Measurements from ENCODE around the gene PSMD14.

Gene PSMD14

DNA sequence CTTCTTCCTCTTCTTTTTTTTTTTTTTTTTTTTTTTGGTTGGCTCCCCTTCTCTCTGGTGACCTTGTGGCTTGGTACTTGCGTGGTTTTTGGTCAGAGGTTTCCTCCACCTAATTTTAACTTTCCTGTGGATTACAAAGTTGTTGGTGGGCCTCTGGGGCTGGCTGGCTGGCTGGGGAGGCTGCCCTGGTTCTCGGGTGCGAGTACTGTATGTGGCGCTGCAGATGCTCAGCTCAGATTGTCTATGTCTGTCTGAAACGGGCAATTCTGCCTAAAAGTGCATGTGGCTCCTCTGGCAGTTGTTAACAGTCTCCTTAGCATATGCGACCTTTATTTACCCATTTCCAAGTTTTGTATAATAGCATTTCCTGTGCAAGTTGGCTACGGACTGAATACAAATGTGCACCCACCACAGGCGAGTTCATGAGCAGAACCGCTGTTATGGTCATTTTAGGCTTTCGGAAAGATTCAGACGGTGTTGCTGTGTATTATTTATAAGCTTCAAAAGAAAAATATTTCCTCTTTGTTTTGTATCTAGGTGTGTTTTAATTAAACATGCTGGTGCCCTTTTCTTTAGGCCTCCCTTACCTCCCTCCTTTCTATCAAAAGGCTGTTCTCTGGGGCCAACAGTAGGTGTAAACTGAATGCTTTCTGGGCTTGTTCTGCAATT is 112.3 kb downstream of the PSMD14 start:
- no peak for DNase-seq

DNA sequence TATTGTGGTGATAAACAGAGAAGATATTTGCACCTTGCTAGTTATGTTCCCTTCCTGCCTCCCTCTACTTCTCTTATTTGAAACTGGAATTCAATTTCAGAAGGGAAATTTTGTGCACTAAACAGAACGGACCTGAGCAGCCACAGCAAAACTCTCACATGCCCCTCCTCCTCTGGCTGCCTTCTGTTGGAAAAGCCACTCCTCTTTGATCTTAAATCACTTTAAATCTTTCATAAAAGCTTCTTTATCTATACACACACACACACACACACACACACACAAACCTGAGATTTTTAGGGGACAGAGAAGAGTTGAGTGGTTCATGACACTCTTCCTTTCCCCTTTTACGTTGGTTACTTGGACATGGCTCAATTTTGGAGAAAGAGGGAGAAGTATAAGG is 113.5 kb downstream of the PSMD14 start:
- DNase-seq = no peak

DNA sequence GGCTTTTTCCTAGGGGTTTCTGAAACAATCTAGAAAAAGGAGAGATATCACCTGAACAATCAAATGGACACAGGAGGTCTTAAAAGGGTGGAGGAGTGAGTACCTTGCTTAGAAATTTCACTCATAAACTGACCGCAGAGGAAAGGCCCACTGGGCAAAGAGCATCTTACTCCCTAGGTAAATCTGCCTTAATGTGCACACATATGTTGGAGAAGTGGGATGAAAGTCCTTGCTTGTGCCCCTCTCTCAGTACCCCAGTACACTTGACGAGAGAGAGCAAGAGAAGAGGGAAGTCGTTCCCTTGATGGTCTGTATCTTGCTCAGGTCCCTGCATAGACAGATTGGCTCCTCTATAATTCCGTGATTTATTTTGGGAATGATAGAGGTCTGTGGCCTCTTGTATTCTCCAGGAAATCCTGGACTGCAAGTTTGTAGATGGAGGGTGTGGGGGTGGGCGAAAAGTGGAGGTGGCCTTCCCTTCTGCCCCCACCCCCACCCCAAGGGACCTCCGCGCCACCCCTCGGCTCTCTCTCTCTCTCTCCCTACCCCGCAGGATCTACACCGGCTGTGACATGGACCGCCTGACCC is 114.7 kb downstream of the PSMD14 start:
- DNase-seq = no peak

DNA sequence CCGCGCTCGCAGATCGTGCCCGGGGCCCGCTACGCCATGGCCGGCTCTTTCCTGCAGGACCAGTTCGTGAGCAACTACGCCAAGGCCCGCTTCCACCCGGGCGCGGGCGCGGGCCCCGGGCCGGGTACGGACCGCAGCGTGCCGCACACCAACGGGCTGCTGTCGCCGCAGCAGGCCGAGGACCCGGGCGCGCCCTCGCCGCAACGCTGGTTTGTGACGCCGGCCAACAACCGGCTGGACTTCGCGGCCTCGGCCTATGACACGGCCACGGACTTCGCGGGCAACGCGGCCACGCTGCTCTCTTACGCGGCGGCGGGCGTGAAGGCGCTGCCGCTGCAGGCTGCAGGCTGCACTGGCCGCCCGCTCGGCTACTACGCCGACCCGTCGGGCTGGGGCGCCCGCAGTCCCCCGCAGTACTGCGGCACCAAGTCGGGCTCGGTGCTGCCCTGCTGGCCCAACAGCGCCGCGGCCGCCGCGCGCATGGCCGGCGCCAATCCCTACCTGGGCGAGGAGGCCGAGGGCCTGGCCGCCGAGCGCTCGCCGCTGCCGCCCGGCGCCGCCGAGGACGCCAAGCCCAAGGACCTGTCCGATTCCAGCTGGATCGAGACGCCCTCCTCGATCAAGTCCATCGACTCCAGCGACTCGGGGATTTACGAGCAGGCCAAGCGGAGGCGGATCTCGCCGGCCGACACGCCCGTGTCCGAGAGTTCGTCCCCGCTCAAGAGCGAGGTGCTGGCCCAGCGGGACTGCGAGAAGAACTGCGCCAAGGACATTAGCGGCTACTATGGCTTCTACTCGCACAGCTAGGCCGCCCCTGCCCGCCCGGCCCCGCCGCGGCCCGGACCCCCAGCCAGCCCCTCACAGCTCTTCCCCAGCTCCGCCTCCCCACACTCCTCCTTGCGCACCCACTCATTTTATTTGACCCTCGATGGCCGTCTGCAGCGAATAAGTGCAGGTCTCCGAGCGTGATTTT is 115.5 kb downstream of the PSMD14 start:
- no peak for DNase-seq

DNA sequence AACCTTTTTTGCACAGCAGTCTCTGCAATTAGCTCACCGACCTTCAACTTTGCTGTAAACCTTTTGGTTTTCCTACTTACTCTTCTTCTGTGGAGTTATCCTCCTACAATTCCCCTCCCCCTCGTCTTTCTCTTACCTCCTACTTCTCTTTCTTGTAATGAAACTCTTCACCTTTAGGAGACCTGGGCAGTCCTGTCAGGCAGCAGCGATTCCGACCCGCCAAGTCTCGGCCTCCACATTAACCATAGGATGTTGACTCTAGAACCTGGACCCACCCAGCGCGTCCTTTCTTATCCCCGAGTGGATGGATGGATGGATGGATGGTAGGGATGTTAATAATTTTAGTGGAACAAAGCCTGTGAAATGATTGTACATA is 116.2 kb downstream of the PSMD14 start:
- no peak for DNase-seq

DNA sequence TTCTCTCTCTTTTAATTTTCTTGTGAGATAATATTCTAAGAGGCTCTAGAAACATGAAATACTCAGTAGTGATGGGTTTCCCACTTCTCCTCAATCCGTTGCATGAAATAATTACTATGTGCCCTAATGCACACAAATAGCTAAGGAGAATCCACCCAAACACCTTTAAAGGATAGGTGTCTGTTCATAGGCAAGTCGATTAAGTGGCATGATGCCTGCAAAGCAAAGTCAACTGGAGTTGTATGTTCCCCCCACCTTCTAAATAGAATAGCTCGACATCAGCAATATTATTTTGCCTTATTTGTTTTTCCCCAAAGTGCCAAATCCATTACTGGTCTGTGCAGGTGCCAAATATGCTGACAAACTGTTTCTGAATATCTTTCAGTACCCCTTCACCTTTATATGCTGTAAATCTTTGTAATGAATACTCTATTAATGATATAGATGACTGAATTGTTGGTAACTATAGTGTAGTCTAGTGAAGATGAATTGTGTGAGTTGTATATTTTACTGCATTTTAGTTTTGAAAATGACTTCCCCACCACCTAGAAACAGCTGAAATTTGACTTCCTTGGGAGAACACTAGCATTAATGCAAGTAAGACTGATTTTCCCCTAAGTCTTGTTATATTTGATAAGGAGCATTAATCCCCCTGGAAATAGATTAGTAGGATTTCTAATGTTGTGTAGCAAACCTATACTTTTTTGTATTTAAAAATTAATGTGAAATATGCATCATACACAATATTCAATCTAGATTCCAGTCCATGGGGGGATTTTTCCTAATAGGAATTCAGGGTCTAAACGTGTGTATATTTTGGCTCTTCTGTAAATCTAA is 116.9 kb downstream of the PSMD14 start:
- DNase-seq = no peak

DNA sequence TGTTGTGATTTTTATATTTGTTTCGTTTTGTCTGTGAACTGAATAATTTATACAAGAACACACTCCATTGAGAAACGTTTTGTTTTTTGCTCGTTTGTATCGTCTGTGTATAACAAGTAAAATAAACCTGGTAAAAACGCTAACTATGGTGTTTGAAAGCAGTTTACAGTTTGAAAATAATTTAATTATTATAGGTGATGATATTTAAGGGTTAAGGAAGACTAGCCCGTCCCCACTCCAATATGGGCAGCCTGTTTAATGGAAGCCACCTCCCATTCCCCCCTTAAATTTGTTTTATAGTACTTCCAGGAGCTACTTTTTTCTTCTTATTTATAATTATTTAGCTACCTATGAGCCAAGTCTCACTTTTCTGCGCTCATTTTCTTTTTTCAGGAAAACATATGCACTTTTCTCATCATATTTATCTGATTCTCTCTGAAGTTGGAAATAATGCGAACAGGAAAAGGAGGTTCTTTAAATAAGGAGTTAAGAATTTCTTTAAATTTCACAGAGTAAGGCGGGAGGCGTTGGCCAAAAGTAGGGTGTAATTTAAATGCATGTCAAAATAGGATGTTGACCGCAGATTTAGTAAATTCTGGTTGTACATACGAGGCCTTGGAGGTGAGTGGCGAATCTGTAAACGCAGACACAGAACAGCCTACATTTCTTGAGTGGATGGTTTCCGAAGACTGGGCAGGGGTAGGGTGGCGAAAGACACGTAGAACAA is 117.7 kb downstream of the PSMD14 start:
- DNase-seq = no peak

DNA sequence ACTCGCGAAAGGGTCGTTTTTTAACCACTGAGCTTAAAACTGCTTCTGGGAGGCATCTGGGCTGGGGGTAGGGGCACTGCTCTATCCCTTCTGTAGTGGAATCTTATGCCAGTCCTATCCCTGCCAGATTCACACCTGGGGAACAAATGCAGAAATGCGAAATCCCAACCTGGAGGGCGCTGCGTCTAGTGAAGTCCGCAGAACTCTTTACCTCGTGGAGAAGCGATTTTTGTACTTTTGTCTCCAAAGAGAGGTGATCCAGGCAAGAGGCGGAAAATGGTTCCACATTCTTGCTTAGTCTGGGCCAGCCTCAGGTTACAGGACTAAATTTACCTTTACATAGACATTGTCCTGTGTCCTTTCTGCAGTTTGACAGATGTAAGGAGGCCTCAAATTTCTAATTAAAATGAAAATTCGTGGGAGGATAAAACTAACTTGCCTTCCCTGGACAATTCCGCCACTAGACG is 118.3 kb downstream of the PSMD14 start:
- DNase-seq = no peak

DNA sequence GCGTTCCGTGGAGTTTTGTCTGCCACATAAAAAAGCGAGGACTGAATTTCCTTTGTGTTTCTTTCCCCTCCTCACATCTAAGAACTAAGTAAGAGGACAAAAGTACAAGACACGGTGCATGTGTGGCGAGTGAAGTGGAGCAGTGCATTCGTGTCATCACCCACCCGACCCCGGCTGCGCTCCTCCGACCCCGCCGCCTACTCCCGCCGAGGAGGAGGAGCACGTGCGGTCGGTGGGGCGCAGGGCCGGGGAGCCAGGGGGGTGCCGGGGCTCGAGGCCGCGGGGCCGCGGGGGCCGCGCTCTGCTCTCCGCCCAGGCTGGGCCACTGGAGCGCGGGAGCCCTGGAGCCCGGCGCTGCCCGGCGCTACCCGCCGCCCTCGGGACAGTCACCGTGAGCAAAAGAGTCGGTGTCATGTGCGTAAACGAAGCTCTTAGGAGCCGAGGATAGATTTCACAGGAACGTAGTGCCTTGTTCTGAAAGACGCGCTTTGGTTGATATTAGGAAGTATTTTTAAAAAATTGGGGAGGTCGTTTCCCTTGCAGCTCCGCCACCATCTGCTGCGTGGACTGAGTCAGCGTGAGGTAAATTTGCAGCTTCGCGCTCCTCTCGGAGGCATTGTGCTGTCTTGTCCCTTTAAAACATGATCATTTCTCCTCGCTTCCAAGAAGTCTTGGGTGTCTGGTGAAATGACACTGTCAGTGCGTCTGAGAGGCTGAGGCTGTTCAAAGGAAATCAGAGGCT is 118.9 kb downstream of the PSMD14 start:
- DNase-seq = no peak

DNA sequence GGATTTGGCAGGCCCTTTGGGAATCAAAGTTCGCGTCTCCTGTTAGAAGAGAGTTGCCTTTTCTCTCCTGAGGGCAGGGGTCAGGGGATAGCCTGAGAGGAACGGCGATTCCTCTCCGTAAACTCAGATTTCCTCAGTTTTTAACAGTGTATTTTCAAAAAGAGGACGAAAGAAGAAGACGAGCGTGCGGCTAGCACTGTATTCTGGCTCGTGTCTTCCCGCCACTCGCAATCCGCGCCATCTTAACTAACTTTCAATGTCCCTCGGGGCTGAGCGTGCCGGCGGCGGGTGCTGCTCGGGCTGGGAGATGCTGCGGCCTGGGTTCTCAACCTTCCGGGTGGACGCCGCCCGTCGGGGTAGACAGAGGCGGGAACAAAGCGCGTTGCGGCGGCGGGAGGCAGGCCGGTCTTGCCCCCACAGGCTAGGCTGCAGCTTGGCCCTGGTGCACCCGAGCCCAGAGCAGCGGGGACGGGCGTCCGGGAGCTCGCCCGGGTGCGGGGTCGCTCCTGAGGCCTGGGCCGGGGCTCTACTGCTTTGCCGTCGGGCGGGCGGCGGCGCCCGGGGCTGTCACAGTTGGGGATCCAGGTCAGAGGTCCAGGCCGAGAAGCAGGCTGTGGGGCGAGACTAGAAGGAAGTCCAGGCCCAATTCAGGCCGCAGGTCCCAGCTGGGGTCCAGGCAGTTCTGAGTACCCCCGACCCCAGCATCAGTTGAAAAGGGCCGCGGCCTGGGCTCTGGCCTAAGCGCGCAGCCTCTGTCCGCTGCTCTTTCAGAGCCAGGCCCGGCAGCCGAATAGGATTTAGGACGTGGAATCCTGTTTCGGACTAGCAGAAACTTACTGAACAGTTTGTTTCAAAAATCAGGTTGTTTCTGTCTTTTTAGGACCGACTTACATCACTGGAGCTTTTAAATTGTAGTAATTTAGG is 119.7 kb downstream of the PSMD14 start:
- DNase-seq = no peak

DNA sequence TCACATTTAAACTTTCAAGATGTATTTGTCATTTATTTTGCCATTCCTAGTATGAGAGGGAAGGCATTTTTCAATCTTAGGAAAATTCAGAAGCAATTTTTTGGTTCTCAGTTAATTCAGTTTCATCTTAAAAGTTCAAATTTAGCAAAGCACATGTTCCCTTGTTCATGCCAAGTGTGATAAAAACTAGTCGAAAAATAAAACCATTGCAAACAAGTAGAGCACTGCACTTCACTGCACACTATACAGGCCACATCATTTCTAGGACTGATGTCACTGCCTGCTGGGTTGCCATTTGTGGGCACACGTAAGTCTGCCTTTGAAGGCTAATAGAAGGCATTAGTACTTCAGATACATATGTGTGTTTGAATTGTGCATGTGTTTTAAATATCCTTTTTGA is 122.2 kb downstream of the PSMD14 start:
- no peak for DNase-seq

DNA sequence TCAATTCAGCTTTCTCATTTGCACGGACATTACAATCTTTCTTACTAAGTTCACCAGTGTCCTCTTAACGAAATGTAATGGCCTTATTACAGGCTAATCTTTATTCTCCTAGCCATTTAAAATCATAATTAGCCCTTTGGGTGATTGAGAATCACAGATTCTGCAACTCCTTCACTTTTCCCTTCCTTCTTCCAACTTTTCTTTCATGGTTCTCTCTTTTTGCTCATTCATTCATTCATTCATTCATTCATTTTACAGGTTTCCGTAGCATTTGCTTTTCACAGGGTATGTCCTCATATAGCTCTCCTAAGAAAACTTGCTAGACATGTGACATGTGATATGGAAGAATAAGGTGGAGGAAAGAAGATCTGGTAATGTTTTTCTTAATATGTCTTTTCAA is 123.9 kb downstream of the PSMD14 start:
- DNase-seq = no peak

DNA sequence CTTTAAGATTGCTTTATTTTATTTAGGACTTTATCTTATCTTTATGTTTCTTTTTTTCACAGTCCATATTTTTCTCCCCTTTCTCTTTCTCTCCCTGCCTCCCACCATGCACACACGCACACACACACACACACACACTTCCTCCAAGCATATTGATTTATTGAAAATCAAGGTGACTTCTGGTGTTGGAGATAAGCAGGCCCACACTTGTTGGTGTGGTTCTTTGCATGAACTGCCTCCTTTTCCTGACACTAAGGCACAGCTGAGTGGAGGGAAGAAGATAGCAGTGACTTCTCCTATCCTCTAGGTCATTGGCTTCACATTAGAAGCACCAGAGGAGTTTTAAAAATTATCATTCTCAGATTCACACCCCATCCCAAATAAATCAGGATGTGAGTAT is 125.9 kb downstream of the PSMD14 start:
- no peak for DNase-seq

DNA sequence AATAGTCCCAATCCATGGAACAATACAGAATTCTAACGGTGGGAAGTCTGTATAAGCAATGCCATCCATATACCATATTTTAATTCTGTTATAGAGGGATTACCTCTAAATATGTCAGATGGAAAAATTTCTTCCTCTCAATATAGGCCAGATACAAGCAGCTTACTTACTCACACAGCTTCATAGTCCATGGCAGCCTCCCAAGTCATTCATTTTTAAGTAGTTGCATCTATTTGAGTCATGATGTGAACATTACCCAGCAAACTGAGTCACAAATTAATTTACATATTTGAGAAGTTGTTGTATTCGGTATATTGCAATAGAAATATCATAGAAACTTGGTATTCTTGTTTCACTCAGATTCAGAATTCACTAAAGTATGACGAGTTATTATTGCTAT is 128.2 kb downstream of the PSMD14 start:
- no peak for DNase-seq

DNA sequence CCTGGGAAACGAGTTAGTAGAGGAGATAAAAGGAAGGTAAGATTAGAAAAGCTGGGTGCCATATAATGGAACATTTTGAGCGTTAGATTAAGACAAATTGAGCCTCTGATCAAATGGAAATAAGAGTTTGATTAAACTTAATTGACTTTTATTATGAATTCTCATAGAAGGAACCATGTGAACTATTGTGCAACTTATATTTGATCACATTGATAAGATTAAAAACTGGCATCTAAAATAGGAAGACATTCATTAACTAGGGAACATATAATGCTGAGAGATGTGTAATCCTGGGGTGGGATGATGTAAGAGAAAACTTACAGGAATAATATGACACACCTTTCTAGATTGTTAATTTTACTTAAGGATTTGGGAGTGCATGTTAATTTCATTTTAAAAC is 130.4 kb downstream of the PSMD14 start:
- DNase-seq = no peak

DNA sequence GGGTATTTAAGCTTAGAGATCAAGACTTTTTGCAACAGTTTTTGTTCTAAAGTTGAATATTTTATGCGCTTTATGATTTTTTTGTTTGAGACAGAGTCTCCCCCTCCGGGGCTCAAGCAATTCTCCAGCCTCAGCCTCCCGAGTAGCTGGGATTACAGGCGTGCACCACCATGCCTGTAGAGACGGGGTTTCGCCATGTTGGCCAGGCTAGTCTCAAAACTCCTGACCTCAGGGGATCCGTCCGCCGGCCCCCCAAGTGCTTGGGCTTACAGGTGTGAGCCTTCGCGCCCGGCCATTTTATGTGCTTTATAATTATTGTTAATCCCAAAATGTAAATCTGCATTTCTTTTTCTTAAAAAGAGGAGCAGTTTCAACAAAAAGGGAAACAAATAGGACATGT is 136.9 kb downstream of the PSMD14 start:
- DNase-seq = no peak

DNA sequence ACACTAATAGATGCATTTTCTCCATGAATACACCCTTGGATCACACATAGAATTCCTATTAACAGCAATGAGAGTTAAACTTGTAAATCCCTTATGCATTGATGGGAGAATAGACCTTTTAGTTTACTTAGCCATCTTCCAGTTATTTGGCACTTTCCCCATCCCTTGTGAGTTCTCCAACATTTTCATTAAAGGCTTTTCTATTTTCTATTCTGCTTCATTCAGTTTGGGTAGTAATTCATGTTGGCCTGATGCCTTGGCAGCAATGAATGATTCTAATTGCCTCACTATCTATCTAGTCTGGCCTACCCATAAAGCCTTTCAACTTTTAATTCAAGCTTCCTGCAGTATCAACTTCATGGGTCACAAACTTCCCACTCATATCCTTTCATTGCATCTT is 140.2 kb downstream of the PSMD14 start:
- DNase-seq = no peak
